ENCODE results near the gene AHR. TPM values are rescaled to one million over a fixed set of nuclear protein-coding genes. Genes with fewer than 3 reads are reported as not detected.
A peak's percentile ranks its signal among the peaks of the same experiment; 100 is the strongest.

Gene AHR
- total and polyA plus RNA-seq, 8 donors, result 58.9 to 200 (median 65.7) TPM

GRCh38 chr7:17312641-17313040 is 14.2 kb downstream of the AHR start:
- Histone ChIP-seq H3K36me3 (peaks cover 0 to 38% of the 10 kb centered on the region in 2 donors), H3K27me3 (no peaks in the 10 kb centered on the region), H3K4me1 (peaks cover 17 to 38% of the 10 kb centered on the region in 2 donors), H3K27ac (no peak overlapping the region), H3K9me3 (no peaks in the 10 kb centered on the region), H3K4me3 (no peak overlapping the region)
- DNase-seq (no peak), ATAC-seq (no peak)
- TF ChIP-seq CTCF (IDR thresholded peaks at IDR 0.05), result no peak
- intact Hi-C loops (cut with DNase I), result no loop called here

GRCh38 chr7:17313194-17313593 is 14.7 kb downstream of the AHR start:
- peaks cover 17 to 36% of the 10 kb centered on the region in 2 donors for H3K4me1 ChIP-seq
- intact Hi-C loops (cut with DNase I), result no loop called here
- H3K36me3 ChIP-seq, result peaks cover 0 to 40% of the 10 kb centered on the region in 2 donors
- ATAC-seq (no peak), DNase-seq (no peak)
- no peak overlapping the region for H3K4me3 ChIP-seq
- TF ChIP-seq CTCF (IDR thresholded peaks at IDR 0.05), result no peak
- no peaks in the 10 kb centered on the region for H3K9me3 ChIP-seq
- H3K27ac ChIP-seq, result no peak overlapping the region
- H3K27me3 ChIP-seq, result no peaks in the 10 kb centered on the region

GRCh38 chr7:17315974-17316373 is 17.5 kb downstream of the AHR start:
- no peaks in the 10 kb centered on the region for H3K27me3 ChIP-seq
- H3K4me3 ChIP-seq, result no peak overlapping the region
- intact Hi-C loops (cut with DNase I), result no loop called here
- DNase-seq, result no peak
- H3K36me3 ChIP-seq, result peaks cover 0 to 26% of the 10 kb centered on the region in 2 donors
- ATAC-seq, result no peak
- no peaks in the 10 kb centered on the region for H3K9me3 ChIP-seq
- peaks cover 12 to 45% of the 10 kb centered on the region in 2 donors for H3K4me1 ChIP-seq
- H3K27ac ChIP-seq, result peak overlapping the region in 1 of 2 donors; percentile 16
- TF ChIP-seq CTCF (IDR thresholded peaks at IDR 0.05), result no peak

GRCh38 chr7:17318146-17318545 is 19.7 kb downstream of the AHR start:
- Histone ChIP-seq H3K27me3 (no peaks in the 10 kb centered on the region), H3K36me3 (peaks cover 0 to 24% of the 10 kb centered on the region in 2 donors), H3K4me3 (no peak overlapping the region), H3K27ac (no peak overlapping the region), H3K9me3 (no peaks in the 10 kb centered on the region), H3K4me1 (peaks cover 14 to 46% of the 10 kb centered on the region in 2 donors)
- peak; percentile 32 for ATAC-seq
- DNase-seq, result no peak
- intact Hi-C loops (cut with DNase I), result no loop called here
- TF ChIP-seq CTCF (IDR thresholded peaks at IDR 0.05), result no peak

GRCh38 chr7:17319164-17320101 is 21.0 kb downstream of the AHR start:
- H3K9me3 ChIP-seq, result no peaks in the 10 kb centered on the region
- peaks cover 0 to 36% of the 10 kb centered on the region in 2 donors for H3K36me3 ChIP-seq
- peak overlapping the region in 1 of 2 donors; percentile 1 for H3K27ac ChIP-seq
- H3K4me3 ChIP-seq, result no peak overlapping the region
- no peaks in the 10 kb centered on the region for H3K27me3 ChIP-seq
- peaks cover 14 to 47% of the 10 kb centered on the region in 2 donors for H3K4me1 ChIP-seq
- TF ChIP-seq CTCF (IDR thresholded peaks at IDR 0.05), result no peak
- DNase-seq (no peak), ATAC-seq (peak; percentile 8)
- intact Hi-C loops (cut with DNase I), result no loop called here

All from left lung (tissue), 10 donors.